Pulmonary artery endothelial cell (primary cell): ENCODE results near the gene ZKSCAN1. TPM values are rescaled to one million over a fixed set of nuclear protein-coding genes. Genes with fewer than 3 reads are reported as not detected.
A peak's percentile ranks its signal among the peaks of the same experiment; 100 is the strongest.
"Not testable (repeated sequence)": the region's sequence is repeated elsewhere in the genome, so short reads cannot be mapped to it uniquely, and the experiment has no call there.

ENCODE experiments used
- DNase-seq: peaks from one replicate; pipeline ENCODE4 v3.0.0-alpha.2; 2011; ENCODE audit warnings: low read depth, low spot score
- total RNA-seq: library from RNA; depleted of rRNA; stranded (reverse); fragments of >200 nt; gene quantifications from 2 replicates; pipeline ENCODE4 v1.2.3, GENCODE V29; 2014

Gene ZKSCAN1
- total RNA-seq, 1 donor from 2014 or later: 32.7 TPM

DNA sequence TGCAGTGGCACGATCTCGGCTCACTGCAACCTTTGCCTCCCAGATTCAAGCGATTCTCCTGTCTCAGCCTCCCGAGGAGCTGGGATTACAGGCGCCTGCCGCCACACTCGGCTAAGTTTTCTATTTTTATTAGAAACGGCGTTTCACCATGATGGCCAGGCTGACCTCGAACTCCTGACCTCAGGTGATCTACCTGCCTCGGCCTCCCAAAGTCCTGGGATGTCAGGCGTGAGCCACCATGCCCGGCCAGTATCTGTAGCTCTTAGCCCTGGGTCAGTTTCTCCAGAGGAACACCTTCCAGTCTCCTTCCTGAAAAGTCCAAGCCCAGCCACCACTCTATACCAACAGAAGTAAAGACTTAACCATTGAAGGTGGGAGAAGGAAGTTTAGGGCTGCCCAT is 15.2 kb upstream of the ZKSCAN1 start:
- DNase-seq: no peak

DNA sequence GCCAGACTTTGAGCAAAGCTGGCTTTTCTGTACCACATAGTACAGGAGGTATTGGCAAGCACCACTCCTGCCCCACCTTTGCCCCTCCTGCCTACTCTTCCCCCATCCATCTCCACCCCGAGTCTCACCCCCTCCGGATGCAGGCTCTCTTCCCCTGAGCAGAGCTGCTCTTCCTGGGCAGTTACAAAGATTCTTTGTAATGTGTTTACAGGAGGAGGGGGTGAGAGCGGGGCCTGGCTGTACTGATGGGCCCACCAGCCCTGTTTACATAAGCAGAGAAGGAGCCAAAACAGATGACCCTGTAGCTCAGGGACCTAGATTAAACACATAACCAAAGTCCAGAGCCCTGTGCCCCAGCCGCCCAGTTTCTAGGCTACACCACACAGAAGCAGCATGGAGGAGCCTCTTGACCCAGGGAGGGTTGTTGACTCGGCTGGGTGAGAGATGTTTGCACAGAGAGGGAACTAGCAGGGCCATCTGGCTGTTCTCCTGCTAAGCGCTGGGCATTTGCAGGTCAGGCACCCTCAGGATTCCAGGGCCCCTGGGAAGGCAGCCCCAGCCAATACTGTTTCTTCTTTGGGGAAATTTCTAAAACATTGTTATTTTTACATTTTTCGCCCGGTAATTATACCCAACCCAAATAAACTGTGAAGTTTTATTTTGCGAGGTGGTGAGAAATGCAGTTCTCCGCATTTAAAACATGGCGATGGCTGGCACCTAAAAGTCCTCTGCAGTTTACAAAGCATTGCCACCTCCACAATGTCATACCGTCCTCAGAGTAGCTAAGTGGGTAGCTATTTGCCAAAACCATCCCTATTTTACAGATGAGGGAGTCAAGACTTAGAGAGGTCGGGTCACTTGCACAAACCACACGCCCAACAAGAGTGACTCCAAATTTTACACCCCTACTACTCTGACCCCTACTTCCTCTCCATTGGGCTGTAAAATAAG is 11.4 kb upstream of the ZKSCAN1 start:
- no peak for DNase-seq

- DNase-seq: no peak
Measured at GRCh38 chr7:100007887-100008286, 7.5 kb upstream of the ZKSCAN1 start.

GRCh38 chr7:100008525-100008924 is 6.9 kb upstream of the ZKSCAN1 start:
- no peak for DNase-seq

DNA sequence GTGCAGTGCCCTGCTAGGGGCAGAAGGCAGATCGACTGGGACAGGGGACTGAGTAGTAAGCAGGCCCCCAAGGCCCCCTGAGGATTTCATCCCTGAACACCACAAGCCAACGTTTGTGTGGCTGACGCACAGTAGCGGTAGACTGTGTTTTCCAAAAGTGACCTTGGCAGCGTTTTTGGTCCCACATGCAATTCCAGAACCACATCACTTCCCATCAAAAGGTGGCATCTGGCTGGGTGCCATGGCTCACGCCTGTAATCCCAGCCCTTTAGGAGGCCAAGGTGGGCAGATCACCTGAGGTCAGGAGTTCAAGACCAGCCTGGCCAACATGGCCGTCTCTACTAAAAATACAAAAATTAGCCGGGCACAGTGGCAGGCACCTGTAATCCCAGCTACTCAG is 5.4 kb upstream of the ZKSCAN1 start:
- not testable (repeated sequence) for DNase-seq

DNA sequence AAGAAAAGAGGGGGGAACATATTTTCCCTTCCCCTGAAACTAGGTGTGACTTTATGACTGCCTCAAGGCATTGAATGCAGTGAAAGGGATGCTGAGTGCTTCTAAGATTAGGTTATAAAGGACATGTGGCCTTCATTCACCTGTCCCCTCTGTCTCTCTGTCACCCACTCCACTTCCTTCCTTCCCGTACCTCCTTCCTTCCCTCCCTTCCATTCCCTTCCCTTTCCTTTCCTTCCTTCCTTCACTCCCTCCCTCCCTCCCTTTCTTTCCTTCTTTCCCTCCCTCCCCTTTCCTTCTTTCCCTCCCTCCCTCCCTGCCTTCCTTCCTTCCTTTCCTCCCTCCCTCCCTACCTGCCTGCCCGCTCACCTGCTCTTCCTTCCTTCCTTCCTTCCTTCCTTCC is 4.5 kb upstream of the ZKSCAN1 start:
- DNase-seq: no peak

DNA sequence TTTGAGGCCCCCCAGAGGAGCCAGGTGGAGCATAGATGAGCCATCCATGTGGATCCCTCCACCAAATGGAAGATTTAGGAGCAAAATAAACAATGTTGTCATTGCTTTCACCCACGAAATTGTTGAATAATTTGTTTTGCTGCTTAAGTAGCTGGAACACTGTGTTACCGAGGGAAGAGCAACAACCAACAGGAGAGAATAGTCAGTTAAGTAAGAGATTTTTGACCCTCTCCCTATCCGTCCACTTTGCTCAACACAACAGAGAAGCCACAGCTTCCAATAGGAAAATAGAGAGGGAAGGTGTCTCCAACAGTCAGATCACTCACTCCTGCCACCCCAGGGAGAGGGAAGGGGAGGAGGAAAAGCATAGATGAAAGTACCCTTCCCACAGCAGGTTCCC is 3.9 kb upstream of the ZKSCAN1 start:
- DNase-seq: no peak

GRCh38 chr7:100012385-100013327 is 2.7 kb upstream of the ZKSCAN1 start:
- DNase-seq: not testable (repeated sequence)

GRCh38 chr7:100013328-100013676 is 2.1 kb upstream of the ZKSCAN1 start:
- no peak for DNase-seq

GRCh38 chr7:100016215-100016901 is 962 bp downstream of the ZKSCAN1 start:
- DNase-seq: no peak

DNA sequence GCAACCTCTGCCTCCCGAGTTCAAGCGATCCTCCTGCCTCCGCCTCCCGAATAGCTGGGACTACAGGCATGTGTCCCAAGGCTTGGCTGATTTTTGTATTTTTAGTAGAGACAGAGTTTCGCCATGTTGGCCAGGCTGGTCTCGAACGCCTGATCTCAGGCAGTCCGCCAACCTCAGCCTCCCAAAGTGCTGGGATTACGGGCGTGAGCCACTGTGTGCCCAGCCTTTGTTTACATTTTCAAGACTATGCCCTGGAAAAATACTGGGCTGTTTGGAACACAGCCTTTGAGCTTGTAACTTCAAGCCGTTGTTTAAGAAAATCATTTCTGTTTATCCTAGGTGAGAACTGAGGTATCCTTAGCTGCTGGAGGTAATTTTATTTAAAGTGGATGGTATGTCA is 1.9 kb downstream of the ZKSCAN1 start:
- DNase-seq: no peak

DNA sequence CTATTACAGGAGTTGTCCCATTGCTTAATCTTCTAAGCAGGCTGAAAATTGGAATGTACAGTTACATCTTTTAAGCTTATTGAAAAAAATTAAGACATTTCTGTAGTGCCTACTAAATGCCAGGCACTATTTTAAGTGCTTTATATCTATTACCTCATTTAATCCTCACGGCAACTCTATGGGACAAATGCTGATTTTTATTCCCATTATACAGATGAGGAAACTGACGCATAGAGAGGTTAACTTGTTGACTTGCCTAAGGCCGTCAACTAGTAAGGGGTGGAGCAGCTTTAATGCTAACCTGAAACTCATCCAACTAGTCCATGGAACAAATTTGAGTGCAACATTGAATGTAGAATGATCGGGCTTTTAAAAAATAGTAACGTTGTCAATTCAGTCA is 2.5 kb downstream of the ZKSCAN1 start:
- no peak for DNase-seq

GRCh38 chr7:100019908-100020307 is 4.5 kb downstream of the ZKSCAN1 start:
- DNase-seq: no peak

DNA sequence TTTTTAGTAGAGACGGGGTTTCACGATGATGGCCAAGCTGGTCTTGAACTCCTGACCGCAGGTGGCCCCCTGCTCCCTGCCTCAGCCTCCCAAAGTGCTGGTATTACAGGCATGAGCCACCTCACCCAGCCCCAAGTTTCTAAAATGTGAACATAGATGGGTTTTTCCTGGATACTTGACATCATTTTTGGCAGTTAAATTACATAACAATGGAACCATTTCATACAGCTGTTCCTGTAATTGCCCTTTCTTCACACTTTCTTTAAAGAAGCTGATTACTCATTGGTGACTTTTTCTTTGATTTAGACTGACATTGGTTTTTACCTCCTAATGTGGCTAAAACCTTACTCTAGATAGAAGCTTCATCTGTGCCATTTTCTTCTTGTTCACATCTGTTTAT is 5.9 kb downstream of the ZKSCAN1 start:
- no peak for DNase-seq

DNA sequence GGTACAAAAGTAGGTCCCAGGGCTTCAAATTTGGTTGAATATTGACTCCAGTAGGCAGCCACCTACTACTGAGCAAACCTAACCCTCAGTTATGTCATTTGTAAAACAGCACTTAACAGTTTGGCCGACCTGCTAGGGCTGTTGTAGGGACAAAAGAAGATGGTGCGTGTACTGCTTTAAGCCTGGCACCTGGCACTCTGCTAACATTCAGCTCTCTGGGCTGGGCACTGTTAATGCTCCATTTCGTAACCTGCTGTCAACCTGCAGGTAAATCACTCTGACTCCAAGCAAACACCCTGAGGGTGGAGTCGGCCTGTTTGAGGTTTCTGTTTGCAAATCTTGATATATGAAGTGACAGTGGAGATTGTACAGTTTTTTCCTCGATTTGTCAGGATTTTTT is 7.2 kb downstream of the ZKSCAN1 start:
- DNase-seq: no peak

GRCh38 chr7:100023526-100023925 is 8.1 kb downstream of the ZKSCAN1 start:
- no peak for DNase-seq

DNA sequence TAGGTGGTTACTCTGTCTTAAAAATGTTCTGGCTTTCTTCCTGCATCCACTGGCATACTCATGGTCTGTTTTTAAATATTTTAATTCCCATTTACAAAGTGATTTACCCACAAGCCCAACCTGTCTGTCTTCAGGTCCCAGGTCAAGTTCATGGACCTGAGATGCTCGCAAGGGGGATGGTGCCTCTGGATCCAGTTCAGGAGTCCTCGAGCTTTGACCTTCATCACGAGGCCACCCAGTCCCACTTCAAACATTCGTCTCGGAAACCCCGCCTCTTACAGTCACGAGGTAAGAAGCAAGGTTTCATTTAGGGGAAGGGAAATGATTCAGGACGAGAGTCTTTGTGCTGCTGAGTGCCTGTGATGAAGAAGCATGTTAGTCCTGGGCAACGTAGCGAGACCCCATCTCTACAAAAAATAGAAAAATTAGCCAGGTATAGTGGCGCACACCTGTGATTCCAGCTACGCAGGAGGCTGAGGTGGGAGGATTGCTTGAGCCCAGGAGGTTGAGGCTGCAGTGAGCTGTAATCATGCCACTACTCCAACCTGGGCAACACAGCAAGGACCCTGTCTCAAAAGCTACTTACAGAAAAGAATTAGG is 8.7 kb downstream of the ZKSCAN1 start:
- no peak for DNase-seq

- no peak for DNase-seq
Measured at GRCh38 chr7:100027197-100027596, 11.8 kb downstream of the ZKSCAN1 start.

DNA sequence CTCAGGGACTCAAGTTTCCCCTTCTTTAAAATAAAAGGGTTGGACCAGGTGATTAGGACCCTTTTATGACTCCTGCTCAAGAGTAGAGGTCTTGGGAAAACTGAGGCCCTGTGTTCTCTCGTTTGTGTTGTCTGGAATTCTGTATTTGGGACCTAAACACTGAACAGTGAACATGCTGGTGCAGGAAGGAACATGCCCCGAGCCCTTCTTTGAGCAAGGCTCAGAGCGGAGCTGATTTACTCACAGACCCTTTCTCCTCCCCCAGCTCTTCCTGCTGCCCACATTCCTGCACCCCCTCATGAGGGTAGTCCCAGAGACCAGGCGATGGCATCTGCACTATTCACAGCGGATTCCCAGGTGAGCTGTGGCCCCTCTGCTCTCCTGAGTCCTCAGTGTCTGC is 14.2 kb downstream of the ZKSCAN1 start:
- no peak for DNase-seq

GRCh38 chr7:100033526-100033925 is 18.1 kb downstream of the ZKSCAN1 start:
- DNase-seq: no peak

- DNase-seq: peak; percentile 30
Measured at GRCh38 chr7:100034871-100035510, 19.6 kb downstream of the ZKSCAN1 start.
